ENCODE measurements around the gene UNC93A. TPM values are rescaled to one million over a fixed set of nuclear protein-coding genes. Genes with fewer than 3 reads are reported as not detected.

The UNC93A gene
- total RNA-seq (2014; rRNA removed; shearing (Covaris generic)) = not detected in 2 replicates

DNA sequence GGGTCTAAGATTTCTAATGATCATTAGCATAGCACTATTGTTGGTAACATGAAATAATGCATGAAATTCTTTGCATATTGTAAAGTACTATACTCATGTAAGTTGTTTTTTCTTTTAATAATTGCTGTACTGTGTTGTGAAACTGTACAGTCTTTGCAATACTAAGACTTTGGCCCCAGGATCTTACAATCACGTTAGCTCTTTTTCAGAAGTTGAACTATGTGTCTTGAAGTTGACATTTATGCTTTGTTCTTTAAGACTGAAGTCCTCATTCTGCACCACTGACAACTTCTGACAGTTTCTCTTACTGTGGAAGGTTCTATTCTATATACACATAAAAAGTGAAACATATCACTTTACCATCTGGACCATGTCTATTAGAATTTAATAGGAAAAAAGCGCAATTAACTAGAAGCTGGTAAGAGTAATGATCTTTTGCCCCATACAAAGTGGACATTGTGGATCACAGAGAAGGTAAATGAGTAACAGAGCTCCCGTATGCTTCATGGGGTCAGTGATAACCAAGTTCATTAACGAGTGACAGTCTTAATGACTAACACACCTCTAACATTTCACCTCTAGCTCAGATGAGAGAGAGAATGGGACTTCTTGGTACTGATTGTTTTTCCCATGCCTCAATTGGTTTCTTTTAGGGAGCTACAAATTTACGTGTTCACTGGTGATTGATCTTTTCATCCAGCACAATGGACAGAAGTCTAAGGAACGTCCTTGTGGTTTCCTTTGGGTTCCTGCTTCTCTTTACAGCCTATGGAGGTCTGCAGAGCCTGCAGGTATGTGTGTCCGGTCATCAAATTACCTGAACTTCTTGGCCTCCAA lies at the start of gene UNC93A:
Gene UNC93A (plus strand): TSS at position 530 of the 837 bp plus-strand sequence. CDS start 175 bp downstream, at position 705.

Other genes starting within 250 kb of the UNC93A start
- not detected in 2 replicates for gene CCR6, start 168.2 kb upstream of the UNC93A start, total RNA-seq (2014; rRNA removed; shearing (Covaris generic))
- gene GPR31, start 133.3 kb upstream of the UNC93A start, total RNA-seq (2014; rRNA removed; shearing (Covaris generic)) = not detected in 2 replicates
- not detected in 2 replicates for gene TTLL2, start 33.8 kb downstream of the UNC93A start, total RNA-seq (2014; rRNA removed; shearing (Covaris generic))

Data from A375 (cell line).